GM21381 (cell line): Measurements from ENCODE around the gene CLASP1.
"Not testable (repeated sequence)": the region's sequence is repeated elsewhere in the genome, so short reads cannot be mapped to it uniquely, and the experiment has no call there.

Experiments
- ATAC-seq: cut with Tn5 transposase; IDR thresholded peaks from one replicate; pipeline ENCODE4 v1.9.1; 2021; ENCODE audit warnings: mild to moderate bottlenecking, moderate library complexity; ENCODE audit not compliant: unreplicated experiment

Gene CLASP1

DNA sequence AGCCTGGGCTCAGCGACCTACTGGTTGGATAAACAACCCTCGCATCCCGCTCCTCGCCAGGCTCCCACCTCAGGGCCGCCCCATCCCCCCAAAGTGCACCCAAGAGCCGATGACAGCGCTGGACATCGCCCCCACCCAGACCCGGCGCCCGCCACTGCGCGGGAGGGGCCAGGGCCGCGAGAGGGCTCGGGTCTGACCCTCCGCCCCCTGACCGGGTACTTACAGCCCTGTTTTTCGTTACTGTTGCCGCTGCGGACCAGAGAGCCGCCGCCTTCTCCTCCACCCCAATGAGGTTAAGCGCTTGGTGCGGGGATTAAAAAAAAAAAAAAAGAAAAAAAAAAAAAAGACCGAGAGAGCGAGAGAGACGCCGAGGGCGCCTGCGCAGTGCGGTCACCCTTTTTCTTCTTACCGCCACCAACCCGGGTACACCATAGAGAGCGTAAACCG is at the start of gene CLASP1:
Gene CLASP1, minus strand, starts transcription at position 314 of the 447 bp plus-strand sequence. CDS start 43,567 bp downstream, outside the sequence.
- ATAC-seq = peak; percentile 35

DNA sequence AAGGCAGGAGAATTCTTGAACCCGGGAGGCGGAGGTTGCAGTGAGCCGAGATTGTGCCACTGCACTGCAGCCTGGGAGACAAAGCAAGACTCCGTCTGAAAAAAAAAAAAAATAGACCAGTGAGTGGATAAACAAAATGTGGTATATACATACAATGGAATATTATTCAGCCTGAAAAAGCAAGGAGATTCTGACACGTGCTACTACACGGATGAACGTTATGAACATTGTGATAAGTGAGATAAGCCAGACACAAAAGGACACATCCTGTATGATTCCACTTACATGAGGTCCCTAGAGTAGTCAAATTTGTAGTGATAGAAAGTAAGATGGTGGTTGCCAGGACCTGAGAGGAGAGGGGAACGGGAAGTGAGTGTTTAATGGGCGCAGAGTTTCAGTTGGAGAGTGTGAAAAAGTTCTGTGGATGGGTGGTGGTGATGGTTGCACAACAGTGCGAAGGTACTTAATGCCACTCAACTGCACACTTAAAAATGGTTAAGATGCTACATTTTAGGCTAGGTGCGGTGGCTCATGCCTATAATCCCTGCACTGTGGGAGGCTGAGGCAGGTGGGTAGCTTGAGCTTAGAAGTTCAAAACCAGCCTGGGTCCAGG is 49.2 kb upstream of the CLASP1 start:
- no peak for ATAC-seq

DNA sequence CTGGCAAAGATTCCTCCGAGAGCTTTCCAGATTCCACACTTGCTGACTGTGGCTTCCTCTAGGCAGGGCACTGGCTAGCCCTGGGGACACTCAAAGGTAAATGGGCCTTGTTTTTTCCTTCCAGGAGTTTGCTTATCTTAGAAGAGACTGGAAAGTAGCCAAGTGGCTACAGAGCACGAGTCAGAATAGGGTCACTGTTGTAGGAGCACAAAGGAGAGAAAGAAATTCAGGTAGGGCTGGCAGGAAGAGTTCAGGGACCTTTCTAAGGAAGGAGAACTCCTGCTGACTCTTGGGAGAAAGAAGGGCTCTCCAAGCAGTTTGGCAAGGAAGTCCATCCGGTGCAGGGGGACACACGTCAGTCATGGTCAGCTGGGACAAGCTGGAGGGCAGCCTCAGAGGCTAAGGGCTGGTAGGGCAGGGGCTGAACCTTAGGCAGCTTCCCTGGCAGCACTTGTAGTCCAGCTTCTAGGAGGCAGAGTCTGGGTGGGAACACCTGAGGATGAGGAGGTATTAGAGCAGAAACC is 47.9 kb upstream of the CLASP1 start:
- no peak for ATAC-seq

DNA sequence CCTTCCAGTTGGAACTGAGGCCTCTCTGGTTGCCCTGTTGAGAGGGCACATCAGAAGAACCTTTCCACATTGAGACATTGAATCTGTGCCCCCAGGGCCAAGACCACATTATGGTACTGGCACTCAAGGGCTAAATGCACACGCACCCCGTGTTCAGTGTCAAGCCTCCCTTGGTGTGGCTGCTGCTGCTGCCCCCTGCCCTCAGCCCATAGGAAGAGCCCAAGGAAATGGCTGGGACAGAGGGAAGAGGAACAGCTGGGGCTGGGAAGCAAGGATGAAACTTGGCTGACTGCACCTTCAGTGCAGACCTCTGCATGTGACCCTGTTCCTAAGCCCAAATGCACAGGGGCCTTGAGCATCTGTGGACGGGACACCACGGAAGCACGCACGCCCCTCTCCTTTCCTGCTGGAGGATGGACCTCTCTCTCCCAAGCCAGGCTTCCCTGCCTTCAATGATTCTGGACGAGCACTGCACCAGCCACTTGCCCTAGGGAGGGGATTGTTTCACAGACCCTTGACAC is 47.2 kb upstream of the CLASP1 start:
- no peak for ATAC-seq

DNA sequence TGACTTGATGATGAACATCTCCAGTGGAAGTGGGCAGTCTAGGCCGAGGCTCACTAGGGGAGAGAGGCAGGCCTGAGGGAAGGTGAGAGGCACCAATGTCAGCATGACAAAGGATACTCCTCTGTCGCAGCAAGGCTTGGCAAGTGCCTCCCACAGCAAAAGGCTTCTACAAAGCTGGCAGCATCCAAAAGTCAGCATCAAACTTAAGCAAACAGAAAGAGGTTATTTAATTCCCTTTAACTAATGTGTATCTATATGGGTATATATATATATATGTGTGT is 45.8 kb upstream of the CLASP1 start:
- ATAC-seq = no peak

DNA sequence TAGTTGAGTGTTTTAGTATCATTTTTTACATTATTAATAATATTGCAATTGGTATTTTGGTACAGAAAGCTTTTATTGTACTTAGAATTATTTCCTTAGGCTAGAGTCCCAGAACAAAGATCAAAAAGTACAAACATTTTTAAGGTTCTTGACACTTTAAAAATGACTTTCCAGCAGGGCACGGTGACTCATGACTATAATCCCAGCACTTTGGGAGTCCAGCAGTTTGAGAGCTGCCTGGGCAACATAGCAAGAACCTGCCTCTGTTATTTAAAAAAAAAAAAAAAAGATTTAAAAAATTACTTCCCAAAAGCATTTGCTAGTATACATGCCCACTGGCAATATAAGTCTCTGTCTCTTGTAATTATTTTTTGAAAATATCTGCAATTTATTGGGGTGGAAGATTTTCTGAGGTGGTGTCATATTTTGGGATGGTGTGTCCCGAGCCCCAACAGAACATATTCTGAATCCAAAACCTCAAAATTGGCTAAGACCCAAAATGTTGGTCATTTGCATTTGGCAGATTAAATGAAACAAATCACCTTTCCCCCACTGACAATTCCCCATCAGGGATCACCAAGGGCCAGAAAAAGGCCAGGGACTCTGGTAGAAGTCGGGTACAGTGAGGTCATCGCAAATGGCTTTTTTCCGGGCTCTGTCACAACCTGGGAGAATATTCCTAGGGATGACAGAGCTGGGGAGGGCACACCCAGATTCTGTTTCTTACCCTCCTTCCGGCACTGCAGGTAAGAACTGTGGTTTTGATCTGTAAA is 45.3 kb upstream of the CLASP1 start:
- ATAC-seq = no peak

DNA sequence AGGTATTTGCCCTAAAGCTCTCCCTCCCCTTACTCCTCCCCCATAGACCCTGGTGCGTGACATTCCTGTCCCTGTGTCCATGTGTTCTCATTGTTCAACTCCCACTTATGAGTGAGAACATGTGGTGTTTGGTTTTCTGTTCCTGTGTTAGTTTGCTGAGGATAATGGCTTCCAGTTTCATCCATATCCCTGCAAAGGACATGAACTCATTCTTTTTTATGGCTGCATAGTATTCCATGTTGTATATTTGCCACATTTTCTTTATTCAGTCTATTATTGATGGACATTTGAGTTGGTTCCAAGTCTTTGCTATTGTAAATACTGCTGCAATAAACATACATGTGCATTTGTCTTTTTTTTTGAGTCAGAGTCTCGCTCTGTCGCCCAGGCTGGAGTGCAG is 41.3 kb upstream of the CLASP1 start:
- not testable (repeated sequence) for ATAC-seq

DNA sequence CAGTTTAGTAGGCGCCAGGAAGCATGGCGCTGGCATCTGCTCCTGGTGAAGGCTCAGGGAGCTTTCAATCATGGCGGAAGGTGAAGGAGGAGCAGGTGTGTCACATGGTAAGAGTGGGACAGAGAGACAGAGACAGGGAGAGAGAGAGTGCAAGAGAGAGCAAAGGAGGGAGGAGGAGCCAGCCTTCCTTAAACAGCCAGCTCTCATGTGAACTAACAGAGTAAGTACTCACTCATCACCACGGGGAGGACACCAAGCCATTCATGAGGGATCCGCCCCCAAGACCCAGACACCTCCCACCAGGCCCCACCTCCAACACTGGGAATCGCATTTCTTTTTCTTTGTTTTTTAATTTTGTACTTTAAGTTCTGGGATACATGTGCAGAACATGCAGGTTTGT is 40.8 kb upstream of the CLASP1 start:
- no peak for ATAC-seq

DNA sequence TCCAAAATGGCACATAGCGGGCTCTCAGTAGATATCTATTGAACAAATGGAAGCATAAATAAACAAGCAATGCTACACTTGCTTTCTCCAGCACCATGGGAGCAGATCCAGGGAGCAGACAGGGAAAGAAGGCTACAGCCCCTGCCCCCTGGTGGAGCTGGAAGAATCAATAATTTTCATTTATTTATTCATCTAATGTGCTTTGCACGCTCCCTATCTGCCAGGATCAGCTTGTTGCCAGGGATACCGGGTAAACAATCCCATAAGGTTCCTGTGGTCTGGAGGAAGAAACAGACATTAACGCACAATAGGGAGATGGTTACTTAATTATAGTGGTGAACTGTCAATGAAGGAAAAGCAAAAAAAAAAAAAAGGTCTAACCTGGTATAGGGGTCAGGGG is 40.1 kb upstream of the CLASP1 start:
- ATAC-seq = no peak

DNA sequence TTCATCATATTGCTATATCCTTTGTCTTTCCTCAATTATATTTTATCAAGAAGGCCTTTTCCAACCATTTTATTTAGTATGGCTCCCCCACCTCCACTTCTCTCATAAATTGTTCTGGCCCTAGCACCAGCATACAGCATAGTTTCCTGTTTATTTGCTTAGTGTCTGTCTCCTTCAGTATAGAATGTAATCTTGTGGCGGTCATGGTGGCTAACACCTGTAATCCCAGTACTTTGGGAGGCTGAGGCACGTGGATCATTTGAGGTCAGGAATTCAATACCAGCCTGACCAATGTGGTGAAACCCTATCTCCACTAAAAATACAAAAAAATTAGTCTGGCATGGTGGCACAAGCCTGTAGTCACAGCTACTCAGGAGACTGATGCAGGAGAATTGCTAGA is 39.6 kb upstream of the CLASP1 start:
- no peak for ATAC-seq

DNA sequence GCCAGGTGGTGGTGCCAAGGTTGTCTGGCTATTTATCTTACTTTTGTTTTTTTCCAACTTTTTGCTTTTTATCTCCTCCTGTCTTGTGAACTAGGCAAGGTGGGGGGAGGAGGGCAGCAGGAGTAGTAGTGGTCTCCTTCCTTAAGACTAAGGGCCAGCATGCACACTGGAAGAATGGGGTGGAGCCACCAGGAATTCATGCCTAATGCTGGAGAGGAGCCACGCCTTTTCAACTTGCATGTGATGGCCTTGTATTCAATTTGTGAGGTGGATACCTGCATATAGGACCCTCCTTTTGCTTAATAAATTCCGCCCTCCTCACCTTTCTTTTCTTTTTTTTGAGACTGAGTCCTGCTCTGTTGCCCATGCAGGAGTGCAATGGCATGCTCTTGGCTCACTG is 37.6 kb upstream of the CLASP1 start:
- no peak for ATAC-seq

DNA sequence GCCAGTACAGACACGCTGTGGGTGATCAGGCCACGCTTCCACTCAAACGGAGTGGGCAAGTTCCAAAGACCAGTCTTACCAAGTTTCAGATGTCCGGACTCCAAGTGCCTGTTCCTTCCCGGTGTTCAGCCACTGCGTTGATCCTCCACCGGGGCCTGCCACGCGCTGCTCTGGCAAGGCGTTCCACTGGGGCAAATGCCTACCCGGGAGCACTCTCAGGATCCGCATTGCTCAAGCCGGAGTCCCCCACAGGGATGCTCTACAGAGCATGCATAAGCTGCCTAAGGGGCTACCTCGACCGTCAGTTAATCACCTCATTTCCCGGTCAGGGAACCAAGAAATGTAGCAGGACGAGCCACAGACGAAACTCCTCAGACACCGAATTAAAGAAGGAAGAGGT is 37.0 kb upstream of the CLASP1 start:
- no peak for ATAC-seq

DNA sequence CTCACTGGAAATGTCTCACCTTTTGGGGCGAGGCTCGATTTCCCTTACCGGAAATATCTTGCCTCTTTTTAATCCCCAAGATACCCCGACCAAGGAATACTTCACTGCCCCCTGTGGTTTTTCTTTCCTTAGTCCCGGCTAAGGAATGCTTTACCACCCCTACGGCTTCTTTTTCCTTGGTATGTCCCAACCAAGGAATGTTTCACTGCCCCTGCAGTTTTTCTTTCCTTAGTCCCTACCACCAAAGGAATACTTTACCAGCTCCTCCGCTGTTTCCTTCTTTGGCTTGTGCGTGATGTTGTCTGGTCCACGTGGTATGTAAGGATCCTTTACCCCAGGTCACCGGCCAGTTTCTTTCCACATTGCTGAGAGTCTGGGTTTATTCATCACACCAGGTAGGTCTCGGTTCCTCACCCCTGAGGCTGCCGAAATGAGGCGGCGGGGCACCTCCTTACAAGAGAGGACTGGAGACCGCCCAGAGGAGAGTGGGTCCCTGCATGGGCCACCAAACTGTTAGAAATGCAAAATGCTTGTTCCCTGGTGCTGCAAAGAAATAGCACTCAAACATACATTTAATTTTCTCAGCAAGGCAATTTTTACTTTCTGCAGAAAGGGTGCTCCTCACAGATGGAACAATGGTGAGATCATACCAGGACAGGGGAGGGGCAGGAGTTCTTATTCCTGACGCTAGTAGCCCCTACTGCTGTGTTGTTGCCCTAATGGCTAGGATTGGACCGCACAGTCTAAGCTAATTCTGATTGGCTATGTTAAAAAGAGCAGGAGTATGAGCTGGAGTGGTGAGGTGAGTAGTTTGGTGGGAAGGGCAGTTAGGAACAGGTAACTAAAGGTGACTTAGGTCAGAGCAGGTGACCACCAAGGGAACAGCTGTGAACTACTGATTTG is 33.4 kb upstream of the CLASP1 start:
- no peak for ATAC-seq

DNA sequence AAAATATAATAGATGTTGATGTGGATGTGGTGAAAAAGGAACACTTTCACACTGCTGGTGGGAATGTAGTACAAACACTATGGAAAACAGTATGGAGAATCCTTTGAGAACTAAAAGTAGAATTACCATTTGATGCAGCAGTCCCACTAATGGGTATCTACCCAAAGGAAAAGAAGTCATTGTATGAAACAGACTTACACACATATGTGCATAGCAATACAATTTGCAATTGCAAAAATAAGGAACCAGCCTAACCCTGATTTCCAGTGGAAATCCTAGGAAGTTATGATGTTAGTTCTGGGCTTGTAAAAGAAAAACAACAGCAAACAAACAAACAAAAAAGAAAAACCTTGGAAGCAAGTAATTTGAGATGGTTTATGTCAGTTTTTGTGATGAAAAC is 28.6 kb upstream of the CLASP1 start:
- no peak for ATAC-seq

DNA sequence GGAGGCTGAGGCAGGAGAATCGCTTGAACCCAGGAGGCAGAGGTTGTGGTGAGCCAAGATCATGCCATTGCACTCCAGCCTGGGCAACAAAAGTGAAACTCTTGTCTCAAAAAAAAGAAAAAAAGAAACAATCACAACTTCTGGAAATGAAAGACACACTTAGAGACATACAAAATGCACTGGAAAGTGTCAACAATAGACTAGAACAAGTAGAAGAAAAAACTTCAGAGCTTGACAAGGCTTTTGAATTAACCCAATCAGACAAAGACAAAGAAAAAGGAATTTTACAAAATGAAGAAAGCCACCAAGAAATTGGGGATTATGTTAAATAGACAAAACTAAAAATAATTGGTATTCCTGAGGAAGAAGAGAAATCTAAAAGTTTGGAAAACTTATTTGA is 22.4 kb upstream of the CLASP1 start:
- ATAC-seq = not testable (repeated sequence)

DNA sequence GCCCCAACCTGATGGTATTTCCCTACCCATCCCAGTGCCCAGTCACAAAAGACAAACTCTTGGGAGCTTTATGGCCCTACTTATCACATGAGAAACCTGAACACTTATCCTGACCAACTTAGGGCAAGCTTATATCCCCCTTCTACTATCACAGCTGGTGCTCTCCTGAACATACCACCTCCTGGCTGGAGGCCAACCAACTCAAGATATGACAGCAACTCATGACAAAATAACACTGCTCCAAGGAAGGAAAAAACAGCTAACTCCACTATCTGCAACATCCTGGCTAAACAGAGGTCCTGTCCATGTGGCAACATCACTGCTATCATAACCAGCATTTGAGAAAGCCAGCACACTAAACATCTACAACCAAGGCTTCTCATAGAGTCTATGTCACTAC is 20.9 kb upstream of the CLASP1 start:
- ATAC-seq = no peak

DNA sequence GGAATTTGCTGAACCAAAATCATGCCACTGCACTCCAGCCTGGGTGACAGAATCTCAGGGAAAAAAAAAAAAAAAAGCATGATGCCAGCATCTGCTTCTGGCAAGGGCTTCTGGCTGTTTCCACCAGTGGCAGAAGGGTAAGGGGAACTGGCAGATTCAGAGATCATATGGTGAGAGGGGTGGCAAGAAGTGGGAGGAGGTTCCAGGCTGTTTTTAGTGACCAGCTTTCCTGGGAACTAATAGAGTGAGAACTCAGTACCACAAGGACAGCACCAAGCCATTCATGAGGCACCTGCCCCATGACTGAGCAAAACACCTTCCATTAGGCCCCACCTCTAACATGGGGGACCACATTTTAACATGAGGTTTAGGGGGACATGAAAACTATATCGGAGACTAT is 18.4 kb upstream of the CLASP1 start:
- no peak for ATAC-seq

DNA sequence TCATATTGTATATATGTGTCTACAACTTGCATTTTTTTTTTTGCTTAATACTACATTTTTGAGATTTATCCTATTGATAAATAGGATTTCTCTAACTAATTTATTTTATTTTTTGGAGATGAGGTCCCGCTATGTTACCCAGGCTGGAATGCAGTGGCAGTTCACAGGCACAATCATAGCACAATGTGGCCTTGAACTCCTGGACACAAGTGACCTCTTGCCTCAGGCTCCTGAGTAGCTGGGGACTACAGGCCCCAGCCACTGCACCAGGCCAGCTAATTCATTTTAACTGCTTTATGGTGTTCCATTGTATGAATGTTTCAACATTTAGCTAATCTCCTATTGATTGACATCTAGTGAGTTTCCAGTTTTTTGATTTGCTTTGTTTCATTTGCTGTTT is 16.8 kb upstream of the CLASP1 start:
- ATAC-seq = no peak

DNA sequence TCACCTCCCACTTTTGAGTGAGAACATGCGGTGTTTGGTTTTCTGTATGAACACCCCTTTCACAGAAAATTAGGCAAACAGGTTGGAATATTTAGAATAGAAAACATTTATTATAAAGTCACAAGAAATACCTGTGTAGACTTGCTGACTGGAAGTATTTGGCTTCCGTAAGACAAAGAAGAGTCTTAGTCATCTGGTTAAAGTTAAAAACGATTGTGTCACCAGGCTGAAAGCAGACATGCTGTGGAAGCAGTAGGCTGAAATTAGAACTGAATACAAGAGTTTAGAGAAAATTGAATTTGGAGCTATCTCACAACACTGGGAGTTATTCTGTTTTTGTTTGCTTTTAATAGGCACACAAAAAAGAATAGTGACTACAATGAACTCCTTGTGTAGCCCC is 16.2 kb upstream of the CLASP1 start:
- no peak for ATAC-seq

DNA sequence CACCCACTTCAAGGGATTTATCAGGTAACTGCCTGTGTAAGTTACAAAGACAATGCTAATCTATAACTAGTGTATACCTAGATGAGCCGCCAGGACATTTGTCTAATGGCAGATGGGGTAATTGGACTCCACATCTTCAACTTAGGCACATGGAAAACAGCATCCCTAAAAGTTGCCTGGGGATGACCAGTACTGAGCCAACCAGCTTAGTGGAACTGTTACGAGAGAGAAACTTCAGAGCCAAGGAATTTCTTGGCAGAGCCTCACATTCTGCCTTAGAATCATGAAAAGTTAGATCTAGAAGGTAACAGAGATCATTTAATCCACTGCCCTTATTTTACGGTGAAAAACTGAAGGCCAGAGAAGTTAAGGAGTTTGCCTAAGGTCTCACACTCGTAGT is 15.5 kb upstream of the CLASP1 start:
- ATAC-seq = no peak

DNA sequence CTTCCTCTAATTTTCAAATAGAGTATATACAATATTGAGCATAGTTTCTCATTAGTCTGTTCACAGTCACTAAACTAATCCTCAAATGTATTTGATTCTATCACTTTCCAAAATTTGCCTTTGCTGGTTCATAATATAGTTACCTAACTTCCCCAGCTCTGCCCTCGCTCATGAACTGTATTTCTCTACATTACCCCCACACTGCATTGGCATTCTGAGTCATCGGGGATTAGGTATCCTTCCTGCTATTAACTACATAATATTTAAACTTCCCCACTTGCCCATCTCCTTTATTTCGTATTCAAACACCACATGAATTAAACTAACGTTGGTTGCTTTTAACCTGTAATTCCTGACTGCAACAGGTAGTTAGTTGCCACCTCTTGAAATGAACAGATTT is 14.8 kb upstream of the CLASP1 start:
- ATAC-seq = no peak
